ENCODE results near the gene LAMA1.

LAMA1 gene

DNA sequence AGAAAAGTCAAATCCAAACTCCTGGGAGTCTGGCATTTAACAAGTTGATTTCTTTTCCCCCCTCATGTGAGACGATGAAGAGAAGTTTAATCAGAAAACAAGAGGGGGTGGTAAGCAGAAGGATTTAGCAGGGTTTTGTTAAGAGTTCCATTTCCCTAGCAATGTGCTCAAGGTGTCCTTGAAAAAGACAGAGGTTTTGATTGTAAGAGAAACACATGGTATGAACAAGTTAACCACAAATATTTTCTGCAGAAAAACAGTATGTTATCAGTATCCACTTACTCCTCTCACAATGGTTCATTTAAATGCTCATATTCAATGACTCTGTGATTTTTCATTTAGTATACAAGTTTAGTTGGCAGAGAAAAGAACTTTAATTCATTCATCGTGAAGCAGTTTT is 26.8 kb downstream of the LAMA1 start:
- no peaks in the 10 kb centered on the region for H3K27me3 ChIP-seq
- H3K4me1 ChIP-seq (ENCODE audit: control insufficient read depth in 1 of 2, insufficient read depth in 1 of 2, low read depth in 1 of 2, low read length in 1 of 2): no peaks in the 10 kb centered on the region
- H3K4me3 ChIP-seq (ENCODE audit: low read depth in 1 of 2, low read length in 1 of 2): no peak overlapping the region
- no peak overlapping the region for H3K27ac ChIP-seq
- no peaks in the 10 kb centered on the region for H3K36me3 ChIP-seq
- TF ChIP-seq, protein P1, sequence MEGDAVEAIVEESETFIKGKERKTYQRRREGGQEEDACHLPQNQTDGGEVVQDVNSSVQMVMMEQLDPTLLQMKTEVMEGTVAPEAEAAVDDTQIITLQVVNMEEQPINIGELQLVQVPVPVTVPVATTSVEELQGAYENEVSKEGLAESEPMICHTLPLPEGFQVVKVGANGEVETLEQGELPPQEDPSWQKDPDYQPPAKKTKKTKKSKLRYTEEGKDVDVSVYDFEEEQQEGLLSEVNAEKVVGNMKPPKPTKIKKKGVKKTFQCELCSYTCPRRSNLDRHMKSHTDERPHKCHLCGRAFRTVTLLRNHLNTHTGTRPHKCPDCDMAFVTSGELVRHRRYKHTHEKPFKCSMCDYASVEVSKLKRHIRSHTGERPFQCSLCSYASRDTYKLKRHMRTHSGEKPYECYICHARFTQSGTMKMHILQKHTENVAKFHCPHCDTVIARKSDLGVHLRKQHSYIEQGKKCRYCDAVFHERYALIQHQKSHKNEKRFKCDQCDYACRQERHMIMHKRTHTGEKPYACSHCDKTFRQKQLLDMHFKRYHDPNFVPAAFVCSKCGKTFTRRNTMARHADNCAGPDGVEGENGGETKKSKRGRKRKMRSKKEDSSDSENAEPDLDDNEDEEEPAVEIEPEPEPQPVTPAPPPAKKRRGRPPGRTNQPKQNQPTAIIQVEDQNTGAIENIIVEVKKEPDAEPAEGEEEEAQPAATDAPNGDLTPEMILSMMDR (IDR thresholded peaks at IDR 0.05): no peak
- H3K9me3 ChIP-seq: no peaks in the 10 kb centered on the region

DNA sequence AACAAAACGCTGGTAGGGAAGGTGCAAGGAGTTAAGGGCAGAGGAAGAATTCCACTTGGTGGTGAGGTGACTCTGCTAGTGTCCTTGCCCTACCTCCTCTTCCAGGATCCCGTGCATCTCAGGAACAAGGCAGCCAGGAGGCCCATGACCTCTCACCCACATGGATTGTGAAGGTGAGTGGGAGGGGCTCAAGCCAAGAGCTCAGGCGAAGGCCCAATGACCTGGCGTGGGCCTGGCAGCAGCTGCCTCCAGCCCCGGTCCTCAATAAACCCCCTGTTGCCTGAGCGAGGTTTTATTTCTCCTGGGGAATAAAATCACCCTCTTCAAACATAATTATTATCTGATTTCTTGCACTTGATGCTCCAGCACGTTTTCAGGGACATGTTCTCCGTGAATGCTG is 28.2 kb downstream of the LAMA1 start:
- Histone ChIP-seq H3K4me1 (ENCODE audit: control insufficient read depth in 1 of 2, insufficient read depth in 1 of 2, low read depth in 1 of 2, low read length in 1 of 2) (no peaks in the 10 kb centered on the region), H3K36me3 (no peaks in the 10 kb centered on the region), H3K27ac (no peak overlapping the region), H3K4me3 (ENCODE audit: low read depth in 1 of 2, low read length in 1 of 2) (no peak overlapping the region), H3K27me3 (no peaks in the 10 kb centered on the region), H3K9me3 (no peaks in the 10 kb centered on the region)
- TF ChIP-seq, protein P1 (IDR thresholded peaks at IDR 0.05): no peak

DNA sequence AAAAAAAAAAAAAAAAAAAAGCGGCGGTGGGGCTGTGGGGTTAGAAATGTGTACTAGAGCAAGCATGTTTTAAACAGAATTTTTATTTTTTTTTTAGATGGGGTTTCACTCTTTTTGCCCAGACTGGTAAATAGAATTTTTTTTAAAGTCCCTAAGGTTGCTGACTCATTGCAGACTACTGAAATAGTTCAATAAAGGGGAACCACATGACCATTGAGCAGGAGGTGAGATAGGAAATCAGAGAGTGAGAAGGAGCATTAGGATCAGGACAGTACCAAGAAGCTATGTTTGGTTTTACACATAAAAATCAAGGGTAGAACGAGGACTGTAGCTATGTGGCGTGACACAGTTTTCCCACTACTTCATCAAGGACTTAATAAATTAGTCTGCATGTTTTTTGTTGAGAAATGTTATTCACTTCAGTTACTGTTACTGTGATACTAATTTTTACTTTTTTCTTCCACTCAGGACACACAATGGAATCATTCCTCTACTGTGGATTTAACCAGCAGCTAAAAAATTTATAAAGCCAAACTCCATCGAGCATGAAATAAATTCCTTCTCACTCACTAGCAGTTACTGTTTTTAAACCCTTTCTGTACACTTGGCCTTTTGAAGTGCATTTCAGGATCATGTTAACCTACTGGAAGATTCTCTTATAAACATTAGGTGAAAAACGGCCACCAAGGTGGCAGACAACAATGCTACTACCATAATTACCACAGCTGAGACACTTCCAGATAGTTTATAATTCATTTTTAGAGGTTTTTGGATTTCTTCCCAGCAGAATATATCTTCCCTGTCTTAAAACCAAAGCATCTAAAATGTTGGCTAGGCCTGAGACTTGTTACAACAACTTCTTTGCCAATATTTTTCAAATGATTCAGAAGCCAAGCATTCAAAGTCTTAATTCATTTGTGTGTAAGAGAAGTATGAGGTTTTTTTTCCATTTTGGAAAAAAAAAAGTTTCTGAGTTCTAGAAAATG is 33.2 kb downstream of the LAMA1 start:
- Histone ChIP-seq H3K4me1 (ENCODE audit: control insufficient read depth in 1 of 2, insufficient read depth in 1 of 2, low read depth in 1 of 2, low read length in 1 of 2) (no peaks in the 10 kb centered on the region), H3K9me3 (no peaks in the 10 kb centered on the region), H3K27ac (no peak overlapping the region), H3K27me3 (no peaks in the 10 kb centered on the region), H3K4me3 (ENCODE audit: low read depth in 1 of 2, low read length in 1 of 2) (no peak overlapping the region), H3K36me3 (no peaks in the 10 kb centered on the region)
- TF ChIP-seq, protein P1 (IDR thresholded peaks at IDR 0.05): no peak

DNA sequence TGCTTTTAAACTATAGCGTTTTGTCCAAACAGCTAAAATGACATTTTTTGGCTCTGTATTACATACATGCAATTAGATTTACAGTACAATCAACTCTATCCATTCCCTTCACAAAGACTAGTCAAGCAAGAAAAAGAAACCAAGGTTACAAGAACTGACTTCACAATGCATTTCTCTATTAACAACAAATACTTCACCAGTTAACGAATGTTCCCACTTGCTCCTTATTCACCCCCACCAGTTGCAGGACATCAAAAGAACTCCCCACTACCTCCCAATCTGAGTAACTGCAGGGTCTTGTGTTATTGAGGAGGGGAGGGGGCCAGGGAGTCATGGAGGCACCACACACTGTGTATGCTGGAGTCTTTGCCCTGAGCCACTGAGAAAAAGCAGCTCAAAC is 34.9 kb downstream of the LAMA1 start:
- no peaks in the 10 kb centered on the region for H3K36me3 ChIP-seq
- TF ChIP-seq, protein P1 (IDR thresholded peaks at IDR 0.05): no peak
- no peaks in the 10 kb centered on the region for H3K9me3 ChIP-seq
- no peak overlapping the region for H3K27ac ChIP-seq
- H3K27me3 ChIP-seq: no peaks in the 10 kb centered on the region
- no peak overlapping the region for H3K4me3 ChIP-seq (ENCODE audit: low read depth in 1 of 2, low read length in 1 of 2)
- H3K4me1 ChIP-seq (ENCODE audit: control insufficient read depth in 1 of 2, insufficient read depth in 1 of 2, low read depth in 1 of 2, low read length in 1 of 2): no peaks in the 10 kb centered on the region

DNA sequence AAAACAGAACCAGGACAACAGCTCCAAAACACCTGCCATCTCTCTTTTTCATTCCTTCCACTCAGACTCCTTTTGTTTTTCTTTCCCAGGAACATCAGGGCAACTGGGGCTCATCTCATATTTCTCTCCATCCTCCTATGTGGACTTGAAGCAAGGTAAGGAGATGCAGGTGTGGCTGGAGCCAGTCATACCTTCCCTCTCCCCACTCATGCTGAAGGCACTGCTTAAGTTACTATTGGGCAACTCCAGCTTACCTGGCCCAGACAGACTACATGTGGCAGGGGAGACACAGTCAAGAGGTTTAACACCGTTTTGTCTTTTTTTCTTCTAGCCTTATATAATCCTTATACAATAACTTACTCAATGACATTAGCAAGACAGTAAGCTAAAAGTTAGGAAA is 38.4 kb downstream of the LAMA1 start:
- no peaks in the 10 kb centered on the region for H3K27me3 ChIP-seq
- no peak overlapping the region for H3K27ac ChIP-seq
- no peaks in the 10 kb centered on the region for H3K4me1 ChIP-seq (ENCODE audit: control insufficient read depth in 1 of 2, insufficient read depth in 1 of 2, low read depth in 1 of 2, low read length in 1 of 2)
- H3K9me3 ChIP-seq: no peaks in the 10 kb centered on the region
- H3K4me3 ChIP-seq (ENCODE audit: low read depth in 1 of 2, low read length in 1 of 2): no peak overlapping the region
- TF ChIP-seq, protein P1 (IDR thresholded peaks at IDR 0.05): no peak
- no peaks in the 10 kb centered on the region for H3K36me3 ChIP-seq
